MM.1S (cell line): ENCODE measurements around the gene MRPS2.

Experiments used
- CTCF ChIP-seq: fragments of 300-600 bp; sonication (generic); IDR thresholded peaks from 2 replicates; pipeline ENCODE4 v1.5.1; 2016; ENCODE audit warnings: antibody characterized with exemption, low read length, mixed read lengths
- EZH2 ChIP-seq: fragments of 300-600 bp; sonication (generic); optimal IDR thresholded peaks from 2 replicates; pipeline ENCODE3; 2017; ENCODE audit warnings: low read depth, mild to moderate bottlenecking, antibody characterized with exemption, low read length, mixed read lengths

GRCh38 chr9:135501261-135502167 is 1.0 kb downstream of the MRPS2 start:
- TF ChIP-seq CTCF (no peak), EZH2 (no peak)
